Sigmoid colon (tissue), 7 donors: ENCODE measurements around the gene CCNQ. TPM values are rescaled to one million over a fixed set of nuclear protein-coding genes. Genes with fewer than 3 reads are reported as not detected.
A peak's percentile ranks its signal among the peaks of the same experiment; 100 is the strongest.

Experiments used
- DNase-seq: peaks from one replicate; pipeline ENCODE4 v3.0.0-alpha.2; 2019
- H3K27ac ChIP-seq, 4 donors: fragments of 200-600 bp; sonication (generic); one replicate each; pipeline ENCODE4 v1.5.1; 2016 to 2019; ENCODE audit warnings: mild to moderate bottlenecking in 1 of 4
- H3K27me3 ChIP-seq, 3 donors: fragments of 200-600 bp; sonication (generic); one replicate each; pipeline ENCODE4 v1.5.1; 2019; ENCODE audit warnings: mild to moderate bottlenecking in 1 of 3
- H3K36me3 ChIP-seq, 4 donors: fragments of 200-600 bp; sonication (generic); one replicate each; pipeline ENCODE4 v1.5.1; 2016 to 2019
- H3K4me1 ChIP-seq, 4 donors: fragments of 200-600 bp; sonication (generic); one replicate each; pipeline ENCODE4 v1.5.1; 2017 to 2019
- H3K4me3 ChIP-seq, 4 donors: fragments of 200-600 bp; sonication (generic); one replicate each; pipeline ENCODE4 v1.5.1; 2017 to 2019; ENCODE audit warnings: mild to moderate bottlenecking in 2 of 4, moderate library complexity in 1 of 4
- H3K9me3 ChIP-seq, 4 donors: fragments of 200-600 bp in 3 of 4; sonication (generic) in 3 of 4; one replicate each; pipeline versions ENCODE4 v1.5.1 to v1.6.1; 2013 to 2019
- CTCF ChIP-seq, 4 experiments: fragments of 450-650 bp in 3 of 4; fragments of 200-600 bp in 1 of 4; IDR thresholded peaks; one replicate each; pipeline ENCODE4 v1.5.1; 2016 to 2019; ENCODE audit warnings: antibody characterized with exemption in 4 of 4, mild to moderate bottlenecking in 3 of 4, moderate library complexity in 2 of 4
- EP300 ChIP-seq, 4 donors: sonication (generic); formaldehyde crosslinking; IDR thresholded peaks; one replicate each; pipeline ENCODE4 v1.6.1; 2017; ENCODE audit warnings: antibody characterized with exemption in 4 of 4
- POLR2A ChIP-seq, 2 donors: fragments of 450-650 bp; IDR thresholded peaks; one replicate each; pipeline ENCODE4 v1.6.1; 2016; ENCODE audit warnings: antibody characterized with exemption in 2 of 2, mild to moderate bottlenecking in 2 of 2, moderate library complexity in 2 of 2
- POLR2AphosphoS5 ChIP-seq, 4 donors: sonication (generic); formaldehyde crosslinking; IDR thresholded peaks; one replicate each; pipeline ENCODE4 v1.6.1; 2017; ENCODE audit warnings: antibody characterized with exemption in 4 of 4
- WGBS, 2 donors: extraction: QIAGEN DNeasy Blood & Tissue Kit; methylation state at CpG; one replicate each; pipeline ENCODE4 v1.1.7; 2013; 5-methylcytosine and 5-hydroxymethylcytosine counted together
- intact Hi-C: fragments of 100-400 bp; cut with DNase I; formaldehyde crosslinking; loops from one replicate; pipeline ENCODE4 v1.15.1; 2023
- polyA plus RNA-seq, 3 donors: library from polyadenylated mRNA; stranded (reverse); fragments of 200-250 nt; gene quantifications; one replicate each; pipeline ENCODE4 v1.2.3, GENCODE V29; 2013
- total RNA-seq, 4 donors: library from RNA; depleted of rRNA; stranded (reverse); fragments of >200 nt; gene quantifications; one replicate each; pipeline ENCODE4 v1.1.0, GENCODE V29; 2016
- donor health status: healthy with polysubstance abuse.
- donor health status: Bipolar disorder and iron deficiency.
- donor health status: healthy.

CCNQ gene
- total and polyA plus RNA-seq, 7 donors = 31.8 to 49.0 (median 37.9) TPM

- TF ChIP-seq POLR2AphosphoS5 (IDR thresholded peaks at IDR 0.05) (no peak), EP300 (IDR thresholded peaks at IDR 0.05) (no peak), CTCF (IDR thresholded peaks at IDR 0.05) (no peak), POLR2A (IDR thresholded peaks at IDR 0.05) (no peak)
- Histone ChIP-seq H3K9me3 (no peaks in the 10 kb centered on the region), H3K4me1 (peaks cover 0 to 35% (median 28%) of the 10 kb centered on the region in 4 donors), H3K4me3 (no peak overlapping the region), H3K36me3 (no peaks in the 10 kb centered on the region), H3K27me3 (peaks cover 45 to 67% (median 54%) of the 10 kb centered on the region in 3 donors), H3K27ac (no peak overlapping the region)
- no peak for DNase-seq
- intact Hi-C loops = no loop called here
- 3 to 5% methylated on average over 46 to 48 of the region's 48 CpGs for WGBS, 2 donors
Measured at GRCh38 chrX:153642655-153643430, 43.9 kb upstream of the CCNQ start.

- H3K27me3 ChIP-seq = peaks cover 38 to 60% (median 47%) of the 10 kb centered on the region in 3 donors
- no peak overlapping the region for H3K27ac ChIP-seq
- no peak for DNase-seq
- peak overlapping the region in 2 of 4 donors; percentile 17 to 23 for H3K4me3 ChIP-seq
- 1 to 3% methylated on average over 60 to 61 of the region's 62 CpGs for WGBS, 2 donors
- H3K9me3 ChIP-seq = no peaks in the 10 kb centered on the region
- H3K4me1 ChIP-seq = peaks cover 0 to 28% (median 22%) of the 10 kb centered on the region in 4 donors
- H3K36me3 ChIP-seq = no peaks in the 10 kb centered on the region
- intact Hi-C loops = no loop called here
- TF ChIP-seq POLR2A (IDR thresholded peaks at IDR 0.05) (no peak), EP300 (IDR thresholded peaks at IDR 0.05) (no peak), POLR2AphosphoS5 (IDR thresholded peaks at IDR 0.05) (no peak), CTCF (IDR thresholded peaks at IDR 0.05) (no peak)
Measured at GRCh38 chrX:153642051-153642654, 43.2 kb upstream of the CCNQ start.

DNA sequence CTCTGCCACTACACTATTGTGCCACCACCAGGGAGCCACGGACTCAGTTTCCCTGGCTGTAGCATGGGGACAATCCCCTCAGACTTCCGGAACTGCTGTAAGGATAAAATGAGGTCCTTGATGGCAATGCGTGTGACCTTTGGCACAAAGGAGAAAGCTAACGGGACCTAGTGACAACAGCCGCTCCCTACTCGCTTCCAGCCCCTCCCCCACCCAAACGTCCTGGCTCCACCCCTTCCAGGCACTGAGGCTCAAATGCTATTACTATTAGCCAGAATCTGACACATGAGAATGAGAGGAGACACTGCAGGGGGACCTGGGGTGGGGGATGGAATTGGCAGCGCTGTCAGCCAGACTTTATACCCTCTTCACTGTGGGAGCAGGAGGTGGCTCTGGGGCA lies 42.7 kb upstream of the CCNQ start:
- intact Hi-C loops = no loop called here
- H3K36me3 ChIP-seq = no peaks in the 10 kb centered on the region
- DNase-seq = no peak
- peaks cover 0 to 23% (median 17%) of the 10 kb centered on the region in 4 donors for H3K4me1 ChIP-seq
- no peaks in the 10 kb centered on the region for H3K9me3 ChIP-seq
- H3K27ac ChIP-seq = no peak overlapping the region
- peaks cover 33 to 55% (median 42%) of the 10 kb centered on the region in 3 donors for H3K27me3 ChIP-seq
- WGBS, 2 donors = 4 to 7% methylated on average over 8 of the region's 8 CpGs
- no peak overlapping the region for H3K4me3 ChIP-seq
- TF ChIP-seq POLR2A (IDR thresholded peaks at IDR 0.05) = no peak

DNA sequence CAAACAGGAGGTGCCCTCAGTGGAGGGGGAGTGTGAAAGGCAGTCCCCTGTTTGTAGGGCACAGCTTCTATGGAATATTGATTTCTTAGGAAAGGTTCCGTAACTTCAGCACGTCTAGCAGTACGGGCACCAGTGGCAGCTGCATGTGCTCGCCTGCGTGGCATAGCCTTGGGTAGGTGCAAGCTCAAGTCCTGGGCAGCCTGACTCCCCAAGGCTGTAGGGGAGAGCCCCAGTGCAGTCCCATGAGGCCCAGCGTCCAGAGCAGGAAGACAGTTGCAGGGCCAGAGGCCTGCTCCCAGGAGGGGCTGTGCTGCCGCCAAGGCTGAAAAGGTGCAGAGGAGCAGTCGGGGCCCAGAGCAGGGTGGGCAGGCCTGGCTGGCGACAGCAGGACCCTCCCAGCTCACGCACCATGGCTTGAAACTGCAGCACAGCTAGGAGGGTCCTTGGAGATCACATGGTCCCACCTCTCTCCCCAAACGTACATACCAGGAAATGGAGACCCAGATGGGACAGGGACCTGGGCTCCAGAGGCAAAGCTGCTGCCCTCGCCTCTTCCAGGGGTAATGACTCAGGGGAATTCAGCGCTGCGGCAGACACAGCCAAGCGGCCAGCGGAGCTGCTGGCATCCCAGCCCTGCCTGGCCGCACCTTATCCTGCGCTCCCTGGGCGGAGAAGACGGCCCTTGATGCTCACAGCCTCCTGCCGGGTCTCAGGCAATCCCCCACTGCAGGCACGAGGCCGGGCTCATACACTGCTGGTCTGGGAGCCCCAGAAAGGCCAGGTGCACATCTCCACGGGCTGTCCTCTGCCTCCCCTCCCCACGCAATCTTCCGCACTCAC lies 42.0 kb upstream of the CCNQ start:
- intact Hi-C loops = no loop called here
- H3K9me3 ChIP-seq = no peaks in the 10 kb centered on the region
- H3K36me3 ChIP-seq = no peaks in the 10 kb centered on the region
- no peak overlapping the region for H3K27ac ChIP-seq
- no peak for DNase-seq
- peaks cover 0 to 22% (median 17%) of the 10 kb centered on the region in 4 donors for H3K4me1 ChIP-seq
- TF ChIP-seq CTCF (IDR thresholded peaks at IDR 0.05) = no peak
- no peak for TF ChIP-seq EP300 (IDR thresholded peaks at IDR 0.05)
- TF ChIP-seq POLR2A (IDR thresholded peaks at IDR 0.05) = no peak
- TF ChIP-seq POLR2AphosphoS5 (IDR thresholded peaks at IDR 0.05) = no peak
- WGBS, 2 donors = 45 to 57% methylated on average over 26 of the region's 26 CpGs
- H3K27me3 ChIP-seq = peaks cover 30 to 48% (median 36%) of the 10 kb centered on the region in 3 donors
- H3K4me3 ChIP-seq = no peak overlapping the region
